ENCODE results near the gene MEDAG. TPM values are rescaled to one million over a fixed set of nuclear protein-coding genes. Genes with fewer than 3 reads are reported as not detected.

MEDAG gene
- polyA plus RNA-seq, 1 donor (not counting 4 experiments of a cell fraction or from before 2014, with no cell fraction given), result 0.03 TPM

- FAIRE-seq, result no peak
- dilution Hi-C loops (cut with MboI; ENCODE audit: extremely low pct_ligation_motif_present, low sequenced_read_pairs), result no loop called here
- peaks cover 32% of the 10 kb centered on the region for H3K27me3 ChIP-seq (ENCODE audit: control insufficient read depth, extremely low read depth, insufficient read depth, low read length)
Observed at GRCh38 chr13:30900952-30901749, 4.9 kb upstream of the MEDAG start.

GRCh38 chr13:30904043-30904442, 2.0 kb upstream of the MEDAG start:
- Histone ChIP-seq H3K27me3 (ENCODE audit: control insufficient read depth, extremely low read depth, insufficient read depth, low read length) (peaks cover 37% of the 10 kb centered on the region), H3K9me3 (ENCODE audit: control insufficient read depth, low read depth, low read length) (no peaks in the 10 kb centered on the region), H3K9ac (ENCODE audit: control insufficient read depth, extremely low read depth, insufficient read depth, low read length) (no peak overlapping the region), H3K4me3 (ENCODE audit: control insufficient read depth in 2 of 3, extremely low read depth in 1 of 3, insufficient read depth in 2 of 3, low read depth in 1 of 3, low read length in 3 of 3) (no peak overlapping the region), H3K79me2 (ENCODE audit: control insufficient read depth, insufficient read depth, low read length) (no peaks in the 10 kb centered on the region), H4K20me1 (ENCODE audit: control insufficient read depth, extremely low read depth, insufficient read depth, low read length) (no peaks in the 10 kb centered on the region), H3K36me3 (ENCODE audit: control insufficient read depth in 2 of 2, extremely low read depth in 1 of 2, insufficient read depth in 2 of 2, low read length in 2 of 2) (no peaks in the 10 kb centered on the region), H3K4me1 (ENCODE audit: control insufficient read depth, extremely low read depth, insufficient read depth, low read length) (peaks cover 15% of the 10 kb centered on the region), H3K4me2 (ENCODE audit: control insufficient read depth, extremely low read depth, insufficient read depth, low read depth, low read length) (no peak overlapping the region), H3K27ac (ENCODE audit: control insufficient read depth, insufficient read depth, low read length) (no peak overlapping the region), H3K9me1 (ENCODE audit: control insufficient read depth, extremely low read depth, insufficient read depth, low read length) (no peaks in the 10 kb centered on the region), H2AFZ (ENCODE audit: control insufficient read depth, low read length) (no peak overlapping the region)
- no peak for DNase-seq (ENCODE audit: low read depth, low spot score)
- FAIRE-seq, result no peak
- TF ChIP-seq, protein P1, sequence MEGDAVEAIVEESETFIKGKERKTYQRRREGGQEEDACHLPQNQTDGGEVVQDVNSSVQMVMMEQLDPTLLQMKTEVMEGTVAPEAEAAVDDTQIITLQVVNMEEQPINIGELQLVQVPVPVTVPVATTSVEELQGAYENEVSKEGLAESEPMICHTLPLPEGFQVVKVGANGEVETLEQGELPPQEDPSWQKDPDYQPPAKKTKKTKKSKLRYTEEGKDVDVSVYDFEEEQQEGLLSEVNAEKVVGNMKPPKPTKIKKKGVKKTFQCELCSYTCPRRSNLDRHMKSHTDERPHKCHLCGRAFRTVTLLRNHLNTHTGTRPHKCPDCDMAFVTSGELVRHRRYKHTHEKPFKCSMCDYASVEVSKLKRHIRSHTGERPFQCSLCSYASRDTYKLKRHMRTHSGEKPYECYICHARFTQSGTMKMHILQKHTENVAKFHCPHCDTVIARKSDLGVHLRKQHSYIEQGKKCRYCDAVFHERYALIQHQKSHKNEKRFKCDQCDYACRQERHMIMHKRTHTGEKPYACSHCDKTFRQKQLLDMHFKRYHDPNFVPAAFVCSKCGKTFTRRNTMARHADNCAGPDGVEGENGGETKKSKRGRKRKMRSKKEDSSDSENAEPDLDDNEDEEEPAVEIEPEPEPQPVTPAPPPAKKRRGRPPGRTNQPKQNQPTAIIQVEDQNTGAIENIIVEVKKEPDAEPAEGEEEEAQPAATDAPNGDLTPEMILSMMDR (optimal IDR thresholded peaks at IDR 0.05 in 1 of 3, IDR thresholded peaks at IDR 0.05 in 1 of 3, conservative IDR thresholded peaks at IDR 0.05 in 1 of 3; ENCODE audit: extremely low read depth in 1 of 3, insufficient read depth in 2 of 3, low read length in 3 of 3), result no peak
- no peak for TF ChIP-seq EZH2 (IDR thresholded peaks at IDR 0.05; ENCODE audit: low read length)
- dilution Hi-C loops (cut with MboI; ENCODE audit: extremely low pct_ligation_motif_present, low sequenced_read_pairs), result no loop called here

More at GRCh38 chr13:30900952-30901749, 4.9 kb upstream of the MEDAG start:
- H4K20me1 ChIP-seq (ENCODE audit: control insufficient read depth, extremely low read depth, insufficient read depth, low read length), result no peaks in the 10 kb centered on the region
- no peak overlapping the region for H3K9ac ChIP-seq (ENCODE audit: control insufficient read depth, extremely low read depth, insufficient read depth, low read length)
- H3K4me2 ChIP-seq (ENCODE audit: control insufficient read depth, extremely low read depth, insufficient read depth, low read depth, low read length), result no peak overlapping the region
- no peak overlapping the region for H2AFZ ChIP-seq (ENCODE audit: control insufficient read depth, low read length)
- H3K27ac ChIP-seq (ENCODE audit: control insufficient read depth, insufficient read depth, low read length), result no peak overlapping the region
- no peak overlapping the region for H3K4me3 ChIP-seq (ENCODE audit: control insufficient read depth in 2 of 3, extremely low read depth in 1 of 3, insufficient read depth in 2 of 3, low read depth in 1 of 3, low read length in 3 of 3)
- no peaks in the 10 kb centered on the region for H3K9me1 ChIP-seq (ENCODE audit: control insufficient read depth, extremely low read depth, insufficient read depth, low read length)
- no peaks in the 10 kb centered on the region for H3K9me3 ChIP-seq (ENCODE audit: control insufficient read depth, low read depth, low read length)
- H3K79me2 ChIP-seq (ENCODE audit: control insufficient read depth, insufficient read depth, low read length), result no peaks in the 10 kb centered on the region
- H3K4me1 ChIP-seq (ENCODE audit: control insufficient read depth, extremely low read depth, insufficient read depth, low read length), result no peaks in the 10 kb centered on the region
- no peak for DNase-seq (ENCODE audit: low read depth, low spot score)
- H3K36me3 ChIP-seq (ENCODE audit: control insufficient read depth in 2 of 2, extremely low read depth in 1 of 2, insufficient read depth in 2 of 2, low read length in 2 of 2), result no peaks in the 10 kb centered on the region
- TF ChIP-seq, protein P1 (optimal IDR thresholded peaks at IDR 0.05 in 1 of 3, IDR thresholded peaks at IDR 0.05 in 1 of 3, conservative IDR thresholded peaks at IDR 0.05 in 1 of 3; ENCODE audit: extremely low read depth in 1 of 3, insufficient read depth in 2 of 3, low read length in 3 of 3), result no peak
- no peak for TF ChIP-seq EZH2 (IDR thresholded peaks at IDR 0.05; ENCODE audit: low read length)
